Suprapubic skin (tissue), 4 donors: Measurements from ENCODE around the gene ANP32B.

Experiments
- EP300 ChIP-seq: sonication (generic); formaldehyde crosslinking; IDR thresholded peaks from one replicate; pipeline ENCODE4 v1.6.1; 2017; ENCODE audit warnings: antibody characterized with exemption
- POLR2A ChIP-seq, 2 donors: fragments of 450-650 bp; IDR thresholded peaks; one replicate each; pipeline ENCODE4 v1.6.1; 2017; ENCODE audit warnings: antibody characterized with exemption in 2 of 2, mild to moderate bottlenecking in 2 of 2, moderate library complexity in 2 of 2
- POLR2AphosphoS5 ChIP-seq, 3 donors: sonication (generic); formaldehyde crosslinking; IDR thresholded peaks; one replicate each; pipeline ENCODE4 v1.6.1; 2017; ENCODE audit warnings: antibody characterized with exemption in 3 of 3
- TF ChIP-seq, protein P1 (sequence below), 2 donors: fragments of 200-600 bp in 1 of 2; fragments of 450-650 bp in 1 of 2; sonication (generic) in 1 of 2; IDR thresholded peaks; one replicate each; pipeline ENCODE4 v1.5.1; 2016 to 2019; ENCODE audit warnings: antibody characterized with exemption in 2 of 2, mild to moderate bottlenecking in 1 of 2, moderate library complexity in 1 of 2

DNA sequence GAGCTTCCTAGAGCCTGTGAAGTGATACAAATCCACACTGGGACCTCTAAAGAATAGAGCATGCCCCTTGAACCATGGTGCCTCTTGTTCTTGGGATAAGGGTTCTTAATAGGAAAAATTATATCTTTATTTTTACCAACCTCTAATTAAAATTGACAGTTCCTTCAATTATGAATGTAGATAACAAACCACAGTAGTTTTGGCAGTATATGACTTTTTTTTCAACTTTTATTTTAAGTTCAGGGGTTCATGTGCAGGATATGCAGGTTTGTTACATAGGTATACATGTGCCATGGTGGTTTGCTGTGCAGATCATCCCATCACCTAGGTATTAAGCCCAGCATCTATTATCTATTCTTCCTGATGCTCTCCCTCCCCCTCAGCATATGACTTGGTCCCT is 46.1 kb upstream of the ANP32B start:
- TF ChIP-seq POLR2A (IDR thresholded peaks at IDR 0.05): no peak
- TF ChIP-seq, protein P1, sequence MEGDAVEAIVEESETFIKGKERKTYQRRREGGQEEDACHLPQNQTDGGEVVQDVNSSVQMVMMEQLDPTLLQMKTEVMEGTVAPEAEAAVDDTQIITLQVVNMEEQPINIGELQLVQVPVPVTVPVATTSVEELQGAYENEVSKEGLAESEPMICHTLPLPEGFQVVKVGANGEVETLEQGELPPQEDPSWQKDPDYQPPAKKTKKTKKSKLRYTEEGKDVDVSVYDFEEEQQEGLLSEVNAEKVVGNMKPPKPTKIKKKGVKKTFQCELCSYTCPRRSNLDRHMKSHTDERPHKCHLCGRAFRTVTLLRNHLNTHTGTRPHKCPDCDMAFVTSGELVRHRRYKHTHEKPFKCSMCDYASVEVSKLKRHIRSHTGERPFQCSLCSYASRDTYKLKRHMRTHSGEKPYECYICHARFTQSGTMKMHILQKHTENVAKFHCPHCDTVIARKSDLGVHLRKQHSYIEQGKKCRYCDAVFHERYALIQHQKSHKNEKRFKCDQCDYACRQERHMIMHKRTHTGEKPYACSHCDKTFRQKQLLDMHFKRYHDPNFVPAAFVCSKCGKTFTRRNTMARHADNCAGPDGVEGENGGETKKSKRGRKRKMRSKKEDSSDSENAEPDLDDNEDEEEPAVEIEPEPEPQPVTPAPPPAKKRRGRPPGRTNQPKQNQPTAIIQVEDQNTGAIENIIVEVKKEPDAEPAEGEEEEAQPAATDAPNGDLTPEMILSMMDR (IDR thresholded peaks at IDR 0.05): no peak
- no peak for TF ChIP-seq POLR2AphosphoS5 (IDR thresholded peaks at IDR 0.05)
- no peak for TF ChIP-seq EP300
